OCI-LY3 (cell line): ENCODE measurements around the gene RREB1.

Source experiments
- H2AFZ ChIP-seq: fragments of 200-600, 300-600 bp; shearing (Covaris generic); 2 replicates; pipeline ENCODE4 v1.6.0; 2014; ENCODE audit warnings: antibody characterized with exemption, low read depth, low read length
- H3K27ac ChIP-seq: fragments of 200-600, 300-600 bp; sonication (generic); 2 replicates; pipeline ENCODE4 v1.5.1; 2014; ENCODE audit warnings: mild to moderate bottlenecking, low read length, moderate library complexity, mixed read lengths
- H3K27me3 ChIP-seq: fragments of 200-600, 300-600 bp; sonication (generic); 2 replicates; pipeline ENCODE4 v1.6.1; 2014; ENCODE audit warnings: low read depth, low read length, mixed read lengths
- H3K36me3 ChIP-seq: fragments of 200-600, 300-600 bp; sonication (generic); replicated peaks from 2 replicates; pipeline ENCODE3; 2014; ENCODE audit warnings: low read depth, low read length, mixed read lengths
- H3K4me1 ChIP-seq: fragments of 300-600, 200-600 bp; sonication (generic); 2 replicates; pipeline ENCODE4 v1.6.1; 2014; ENCODE audit warnings: low read length, mixed read lengths
- H3K4me2 ChIP-seq: fragments of 200-600, 300-600 bp; sonication (generic); 2 replicates; pipeline ENCODE4 v1.6.1; 2014; ENCODE audit warnings: low read length, mixed read lengths
- H3K4me3 ChIP-seq: fragments of 300-600, 200-600 bp; sonication (generic); 2 replicates; pipeline ENCODE4 v1.5.1; 2014; ENCODE audit warnings: antibody characterized with exemption, mild to moderate bottlenecking, low read length, moderate library complexity
- H3K79me2 ChIP-seq: fragments of 300-600, 200-600 bp; shearing (Covaris generic); 2 replicates; pipeline ENCODE4 v1.6.1; 2014; ENCODE audit warnings: mild to moderate bottlenecking, low read length, mixed read lengths
- H3K9ac ChIP-seq: fragments of 300-600, 200-600 bp; shearing (Covaris generic); 2 replicates; pipeline ENCODE4 v1.6.0; 2014; ENCODE audit warnings: mild to moderate bottlenecking, low read length, moderate library complexity
- H3K9me3 ChIP-seq: fragments of 200-600, 300-600 bp; shearing (Covaris generic); 2 replicates; pipeline ENCODE4 v1.6.1; 2014; ENCODE audit warnings: low read length, mixed read lengths; ENCODE audit not compliant: insufficient read depth
- H4K20me1 ChIP-seq: fragments of 200-600, 300-600 bp; sonication (generic); 2 replicates; pipeline ENCODE4 v1.6.1; 2016; ENCODE audit warnings: low read length, mixed read lengths; ENCODE audit not compliant: insufficient read depth
- EZH2phosphoT487 ChIP-seq: fragments of 200-600 bp; shearing (Covaris generic); IDR thresholded peaks from 2 replicates; pipeline ENCODE4 v1.6.1; 2018; ENCODE audit warnings: antibody characterized with exemption, mixed run types, low read depth
- TF ChIP-seq, protein P1 (sequence below): fragments of 200-600, 300-600 bp; sonication (generic); IDR thresholded peaks from 2 replicates; pipeline ENCODE4 v1.5.1; 2014; ENCODE audit warnings: antibody characterized with exemption, low read length, low read depth

Gene RREB1

DNA sequence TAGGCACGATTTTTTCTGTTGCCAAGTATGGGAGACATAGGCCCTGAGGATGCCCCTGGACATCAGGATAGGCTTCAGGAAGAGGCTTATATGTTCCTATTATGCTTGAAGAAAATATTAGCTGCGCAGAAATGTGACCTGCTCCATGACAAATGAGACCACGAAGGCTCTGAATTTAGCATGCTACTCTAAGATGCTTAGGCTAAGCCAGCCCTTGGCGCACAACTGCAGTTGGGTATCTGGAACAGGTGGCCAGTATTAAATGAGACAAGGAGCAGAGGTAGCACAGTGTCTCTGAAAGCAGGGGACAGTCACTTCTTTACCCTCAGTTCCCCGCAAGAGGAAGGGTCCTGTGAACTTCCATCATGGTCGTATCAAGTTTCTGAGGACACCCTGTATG, 90.0 kb downstream of the RREB1 start:
- no peak overlapping the region for H2AFZ ChIP-seq
- no peak for TF ChIP-seq EZH2phosphoT487
- TF ChIP-seq, protein P1, sequence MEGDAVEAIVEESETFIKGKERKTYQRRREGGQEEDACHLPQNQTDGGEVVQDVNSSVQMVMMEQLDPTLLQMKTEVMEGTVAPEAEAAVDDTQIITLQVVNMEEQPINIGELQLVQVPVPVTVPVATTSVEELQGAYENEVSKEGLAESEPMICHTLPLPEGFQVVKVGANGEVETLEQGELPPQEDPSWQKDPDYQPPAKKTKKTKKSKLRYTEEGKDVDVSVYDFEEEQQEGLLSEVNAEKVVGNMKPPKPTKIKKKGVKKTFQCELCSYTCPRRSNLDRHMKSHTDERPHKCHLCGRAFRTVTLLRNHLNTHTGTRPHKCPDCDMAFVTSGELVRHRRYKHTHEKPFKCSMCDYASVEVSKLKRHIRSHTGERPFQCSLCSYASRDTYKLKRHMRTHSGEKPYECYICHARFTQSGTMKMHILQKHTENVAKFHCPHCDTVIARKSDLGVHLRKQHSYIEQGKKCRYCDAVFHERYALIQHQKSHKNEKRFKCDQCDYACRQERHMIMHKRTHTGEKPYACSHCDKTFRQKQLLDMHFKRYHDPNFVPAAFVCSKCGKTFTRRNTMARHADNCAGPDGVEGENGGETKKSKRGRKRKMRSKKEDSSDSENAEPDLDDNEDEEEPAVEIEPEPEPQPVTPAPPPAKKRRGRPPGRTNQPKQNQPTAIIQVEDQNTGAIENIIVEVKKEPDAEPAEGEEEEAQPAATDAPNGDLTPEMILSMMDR = no peak
- no peak overlapping the region for H3K4me2 ChIP-seq
- peaks cover 22% of the 10 kb centered on the region for H3K4me1 ChIP-seq
- no peak overlapping the region for H3K4me3 ChIP-seq
- peaks cover 9% of the 10 kb centered on the region for H4K20me1 ChIP-seq
- H3K79me2 ChIP-seq = no peaks in the 10 kb centered on the region
- H3K36me3 ChIP-seq = peaks cover 10% of the 10 kb centered on the region
- no peaks in the 10 kb centered on the region for H3K27me3 ChIP-seq
- H3K27ac ChIP-seq = no peak overlapping the region
- no peak overlapping the region for H3K9ac ChIP-seq
- H3K9me3 ChIP-seq = no peaks in the 10 kb centered on the region

DNA sequence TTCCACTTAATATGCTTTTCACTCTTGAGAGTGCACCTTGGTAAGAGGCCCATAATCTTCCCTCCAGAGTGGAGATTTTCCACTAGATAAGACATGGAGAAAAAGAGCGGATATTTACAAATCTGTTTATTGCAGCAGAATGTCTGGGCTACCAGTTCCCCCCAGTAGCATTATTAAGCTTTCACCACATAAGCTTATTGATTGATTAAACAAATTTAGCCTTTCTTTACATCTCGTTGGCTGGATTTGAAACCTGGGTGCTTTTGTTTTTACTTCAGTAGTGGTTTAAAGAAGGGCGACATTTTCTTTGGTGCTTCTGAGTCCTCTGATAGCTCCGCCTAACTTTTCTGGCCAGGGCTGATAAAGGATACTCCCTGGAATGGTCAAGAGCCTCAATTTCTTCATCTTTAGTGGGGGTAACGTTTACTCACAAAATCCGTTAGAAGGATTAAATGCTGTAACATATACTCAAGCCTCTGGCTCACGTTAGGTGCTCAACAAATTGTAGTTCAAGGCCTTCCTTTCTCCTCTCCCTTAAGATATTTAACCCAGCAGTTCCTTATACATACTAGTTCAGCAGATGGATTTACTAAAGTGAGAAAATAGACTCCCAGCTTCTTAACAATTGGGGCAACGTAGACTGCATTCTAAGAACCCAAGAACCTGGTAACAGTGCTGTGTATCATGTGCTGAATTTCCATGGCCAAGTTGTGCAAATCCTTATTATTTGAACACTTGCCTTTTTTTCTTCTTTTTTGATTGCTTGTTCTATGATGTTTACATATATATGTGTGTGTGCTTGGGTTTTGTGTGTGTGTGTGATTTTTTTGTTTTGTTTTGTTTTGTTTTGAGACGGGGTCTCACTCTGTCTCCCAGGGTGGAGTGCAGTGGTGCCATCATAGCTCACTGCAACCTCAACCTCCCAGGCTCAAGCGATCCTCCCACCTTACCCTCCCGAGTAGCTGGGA, 91.4 kb downstream of the RREB1 start:
- Histone ChIP-seq H3K79me2 (no peaks in the 10 kb centered on the region; the same call in 1 of the 2 replicates), H4K20me1 (peaks cover 15% of the 10 kb centered on the region), H3K4me1 (peaks cover 23% of the 10 kb centered on the region), H3K9ac (no peak overlapping the region), H3K27ac (no peak overlapping the region), H3K27me3 (no peaks in the 10 kb centered on the region), H3K36me3 (peaks cover 15% of the 10 kb centered on the region), H3K4me2 (no peak overlapping the region), H3K9me3 (no peaks in the 10 kb centered on the region), H2AFZ (no peak overlapping the region), H3K4me3 (no peak overlapping the region)
- TF ChIP-seq, protein P1 = no peak
- no peak for TF ChIP-seq EZH2phosphoT487

DNA sequence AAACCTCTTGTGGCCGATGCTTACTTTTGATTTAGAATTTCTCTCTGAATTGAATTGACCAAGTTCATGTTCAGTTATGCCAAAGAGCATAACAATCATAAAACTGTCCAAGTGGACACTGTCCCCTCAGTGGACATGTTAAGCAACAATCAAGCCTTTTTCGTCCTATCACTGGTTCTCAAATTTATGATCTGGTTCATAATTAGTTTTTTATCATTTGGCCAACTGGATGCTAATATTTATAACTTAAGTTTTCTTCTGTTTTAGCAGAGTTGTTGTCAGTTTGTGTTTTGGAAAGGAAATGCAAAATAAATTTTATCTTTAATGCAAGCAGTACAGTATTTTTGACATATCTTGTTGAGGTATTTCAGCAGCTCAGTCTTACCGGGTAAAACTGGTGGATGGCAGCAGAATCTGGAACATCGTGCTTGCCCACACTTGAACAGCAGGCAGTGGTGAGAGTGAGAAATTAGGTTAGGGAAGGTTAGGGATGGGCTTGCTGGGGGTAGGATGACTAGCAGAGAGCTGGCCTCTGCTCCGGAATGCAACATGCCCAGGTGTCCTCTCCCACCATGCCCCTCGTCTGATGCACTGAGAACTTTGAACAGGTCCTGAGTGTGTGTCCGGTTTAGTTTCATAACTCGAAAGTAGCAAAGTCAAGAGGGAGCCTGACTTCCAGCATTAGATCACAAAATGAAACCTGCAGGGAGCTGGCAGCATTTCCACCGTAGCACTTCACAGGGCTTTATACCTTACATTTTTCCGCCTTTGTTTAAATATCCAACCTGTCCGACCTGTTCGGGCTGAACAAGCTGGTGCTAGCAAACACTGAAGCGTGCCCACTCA, 93.1 kb downstream of the RREB1 start:
- TF ChIP-seq, protein P1 = no peak
- TF ChIP-seq EZH2phosphoT487 = no peak
- Histone ChIP-seq H3K9ac (no peak overlapping the region), H4K20me1 (peaks cover 15% of the 10 kb centered on the region), H3K36me3 (peaks cover 28% of the 10 kb centered on the region), H3K27ac (no peak overlapping the region), H3K4me3 (no peak overlapping the region), H3K79me2 (no peaks in the 10 kb centered on the region; the same call in 1 of the 2 replicates), H3K27me3 (no peaks in the 10 kb centered on the region), H3K4me1 (peaks cover 23% of the 10 kb centered on the region), H3K9me3 (no peaks in the 10 kb centered on the region), H3K4me2 (no peak overlapping the region), H2AFZ (no peak overlapping the region)

DNA sequence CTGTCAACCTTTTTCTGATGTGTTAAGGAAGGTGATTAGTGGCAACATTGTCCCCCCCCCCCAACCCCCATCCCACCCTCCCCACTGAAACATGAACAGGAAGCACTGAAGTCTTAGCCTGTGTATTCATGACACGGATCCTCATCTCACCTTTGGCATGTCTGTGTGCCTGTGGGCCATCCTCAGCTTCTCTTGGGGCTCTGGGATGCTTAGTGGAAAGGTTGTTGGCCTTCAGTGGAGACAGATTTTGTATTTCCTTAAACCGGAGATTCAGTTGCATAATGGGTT, 93.6 kb downstream of the RREB1 start:
- Histone ChIP-seq H4K20me1 (peaks cover 15% of the 10 kb centered on the region), H3K4me2 (0 out of 2 replicates have a peak overlapping the region, but pooled peaks have one; percentile 55), H3K36me3 (peaks cover 30% of the 10 kb centered on the region), H3K27me3 (no peaks in the 10 kb centered on the region), H3K79me2 (no peaks in the 10 kb centered on the region; the same call in 1 of the 2 replicates), H2AFZ (no peak overlapping the region), H3K4me1 (peaks cover 23% of the 10 kb centered on the region), H3K4me3 (no peak overlapping the region), H3K27ac (peak overlapping the region; percentile 67), H3K9me3 (no peaks in the 10 kb centered on the region), H3K9ac (no peak overlapping the region)
- no peak for TF ChIP-seq EZH2phosphoT487
- TF ChIP-seq, protein P1 = no peak
